Measurements from ENCODE around the gene HIPK2.

The HIPK2 gene

DNA sequence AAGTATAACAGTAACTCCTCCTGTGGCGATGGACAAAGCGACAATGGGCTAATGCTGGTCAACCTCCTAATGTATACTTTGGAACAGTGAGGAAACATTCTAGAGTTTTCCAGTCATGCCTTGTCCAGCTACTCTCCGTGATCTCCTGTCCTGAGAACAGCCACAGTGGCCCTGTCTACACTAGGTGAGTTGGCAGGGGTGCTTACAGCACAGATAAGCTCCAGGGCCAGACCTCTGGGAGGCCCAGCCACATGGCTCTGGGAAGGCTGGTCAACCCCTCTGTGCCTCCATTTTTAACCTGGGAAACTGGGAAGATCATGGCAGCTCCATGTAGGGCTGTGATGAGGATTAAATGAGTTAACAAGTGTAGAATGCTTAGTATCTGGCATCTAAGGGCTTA is 197.4 kb downstream of the HIPK2 start:
- DNase-seq, result no peak

DNA sequence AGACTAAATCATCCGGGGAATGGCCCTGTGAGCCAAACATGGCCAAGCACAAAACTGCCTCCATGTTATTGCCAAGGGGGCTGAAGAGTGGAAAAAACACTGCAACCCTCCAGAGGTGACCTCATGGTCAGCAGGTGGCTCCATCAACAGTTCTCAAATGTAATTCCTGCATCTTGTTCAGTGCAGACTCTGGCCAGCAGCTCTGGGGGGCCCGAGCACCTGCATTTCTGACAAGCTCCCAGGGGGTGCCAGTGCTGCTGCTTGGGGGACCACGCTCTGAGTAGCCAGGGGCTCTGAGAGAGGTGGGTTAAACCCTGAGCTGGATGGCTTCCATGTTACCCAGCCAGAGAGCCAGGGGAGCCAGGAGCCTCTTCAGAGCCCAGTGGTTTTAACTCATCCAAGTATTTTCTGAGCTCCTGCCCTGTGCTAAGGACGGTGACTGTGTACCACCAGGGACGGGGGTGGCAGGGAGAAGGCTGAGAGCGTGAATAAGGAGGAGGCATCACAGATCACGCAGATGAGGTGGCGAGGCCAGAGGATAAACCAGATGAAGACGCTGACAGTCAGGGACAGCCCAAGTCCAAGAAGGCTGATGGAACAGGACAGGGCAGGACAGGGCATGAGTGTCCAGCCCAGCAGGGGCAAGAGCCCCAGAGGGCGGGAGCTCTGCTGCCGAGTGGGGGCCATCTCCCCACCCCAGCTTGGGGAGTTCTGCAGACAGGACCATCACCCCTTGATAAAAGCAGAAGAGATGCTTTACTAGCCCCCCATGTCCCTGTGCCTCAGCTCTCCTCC is 201.4 kb downstream of the HIPK2 start:
- no peak for DNase-seq

DNA sequence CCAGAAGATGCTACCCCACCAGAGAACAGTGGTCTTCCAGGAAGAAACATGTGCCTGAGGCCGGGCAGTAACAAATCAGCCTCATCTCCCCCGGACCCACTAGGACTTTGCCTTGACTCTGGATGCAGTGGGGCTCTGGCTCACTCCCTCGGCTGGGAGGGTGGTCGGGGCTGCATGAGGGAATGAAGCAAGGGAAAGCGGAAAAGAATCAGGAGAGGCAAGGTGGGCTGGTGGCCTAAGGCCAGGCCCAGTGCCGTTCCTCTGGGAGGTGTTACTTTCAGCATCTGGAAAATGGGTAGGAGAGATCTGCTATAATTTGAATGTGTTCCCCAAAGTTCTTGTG is 202.5 kb downstream of the HIPK2 start:
- DNase-seq, result no peak

DNA sequence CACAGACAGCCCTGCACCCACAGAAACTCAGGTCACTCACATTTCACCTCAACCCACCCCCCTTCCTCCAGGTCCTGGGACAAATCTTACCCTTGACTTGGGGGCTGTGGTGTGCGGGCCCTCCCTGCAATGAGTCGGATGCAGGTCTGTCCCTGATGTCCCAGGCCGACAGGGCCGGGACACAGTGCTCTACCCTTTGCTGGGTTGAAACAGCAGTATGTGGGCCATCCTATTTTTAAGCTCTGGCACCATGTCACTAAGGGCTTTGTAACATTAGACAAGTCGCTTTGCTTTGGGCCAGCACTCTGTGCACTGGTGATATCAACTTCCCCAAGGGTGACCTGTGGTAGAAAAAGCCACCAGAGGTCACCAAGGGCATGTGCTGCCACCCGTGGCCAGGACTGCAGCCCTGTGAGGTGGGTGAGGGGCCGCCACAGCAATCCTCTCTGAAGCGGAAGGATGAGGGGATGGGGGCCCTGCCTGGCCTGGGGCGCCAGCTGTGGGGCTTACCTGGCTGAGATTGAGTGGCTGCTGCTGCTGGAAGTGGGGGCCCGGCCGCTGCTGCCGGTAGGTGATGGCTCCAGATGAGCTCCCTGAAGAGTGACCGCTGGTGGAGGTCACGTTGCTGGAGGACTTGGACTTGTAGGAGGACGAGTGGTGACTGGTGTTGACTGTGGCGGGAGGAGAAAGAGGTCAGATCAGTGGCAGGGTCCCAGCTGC is 203.0 kb downstream of the HIPK2 start:
- DNase-seq, result no peak

DNA sequence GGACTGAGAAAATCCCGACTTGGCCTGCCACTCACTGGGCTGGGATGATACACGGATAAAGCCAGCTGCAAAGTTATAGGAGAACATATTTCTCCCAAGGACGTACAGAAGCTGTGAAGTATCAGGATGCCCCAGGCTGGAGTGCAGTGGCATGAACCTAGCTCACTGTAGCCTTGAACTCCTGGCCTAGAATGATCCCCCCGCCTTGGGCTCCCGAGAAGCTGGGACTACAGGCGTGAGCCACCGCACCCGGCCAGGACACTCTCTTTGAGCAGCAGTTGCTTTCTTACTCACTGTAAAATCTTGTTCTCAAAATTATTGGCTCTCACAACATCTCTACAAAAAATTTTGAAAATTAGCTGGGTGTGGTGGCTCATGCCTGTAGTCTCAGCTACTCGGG is 203.9 kb downstream of the HIPK2 start:
- DNase-seq, result no peak

DNA sequence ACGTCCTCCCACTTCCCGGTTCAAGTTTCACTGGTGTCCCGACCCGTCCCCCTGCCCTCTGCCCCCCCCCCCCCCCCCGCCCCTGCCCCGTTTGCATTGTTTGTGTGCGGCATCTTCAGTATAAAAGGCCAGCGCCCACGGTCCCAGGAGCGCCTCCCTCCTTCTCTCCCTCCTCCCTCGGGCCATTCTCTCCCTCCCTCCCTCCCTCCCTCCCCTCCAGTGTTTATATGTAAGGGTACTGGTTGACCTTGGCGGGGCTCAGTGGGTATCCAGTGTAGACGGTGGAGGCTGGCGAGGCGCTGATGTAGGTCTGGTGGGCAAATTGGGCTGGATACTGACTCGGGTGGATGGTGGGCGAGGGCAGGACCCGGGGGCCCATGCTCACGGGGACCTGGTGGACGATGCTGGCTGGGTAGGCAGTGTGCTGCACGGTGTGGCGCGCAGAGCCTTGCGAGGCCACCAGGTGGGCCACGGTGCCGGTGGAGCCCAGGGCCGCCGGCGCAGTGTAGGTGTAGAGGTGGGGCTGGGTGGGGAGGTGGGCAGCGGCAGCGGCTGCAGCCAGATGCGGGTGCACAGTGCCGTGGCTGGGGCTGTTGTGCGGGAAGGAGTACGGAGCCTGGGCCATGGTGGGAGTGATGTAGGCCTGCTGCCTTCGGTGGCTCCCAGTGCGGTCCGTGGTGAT is 205.0 kb downstream of the HIPK2 start:
- no peak for DNase-seq

DNA sequence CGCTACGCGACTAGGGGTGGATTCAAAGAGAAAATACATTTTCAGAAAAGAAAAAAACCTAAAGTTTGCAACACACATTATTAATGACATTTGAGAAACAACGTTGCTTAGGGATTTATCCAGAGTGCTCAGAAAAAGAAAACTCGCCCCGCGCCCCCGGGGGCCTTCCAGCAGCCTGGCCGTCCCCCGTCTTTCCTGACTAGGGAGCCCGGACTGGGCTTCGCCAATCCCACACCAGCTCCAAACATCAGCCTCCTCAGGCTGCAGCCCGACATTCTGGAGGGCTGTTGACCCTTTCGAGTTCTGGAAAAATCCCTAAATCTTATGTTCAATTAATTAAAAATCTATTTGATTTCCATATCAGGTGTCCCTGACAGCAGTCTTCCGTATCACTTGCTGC is 205.7 kb downstream of the HIPK2 start:
- no peak for DNase-seq

DNA sequence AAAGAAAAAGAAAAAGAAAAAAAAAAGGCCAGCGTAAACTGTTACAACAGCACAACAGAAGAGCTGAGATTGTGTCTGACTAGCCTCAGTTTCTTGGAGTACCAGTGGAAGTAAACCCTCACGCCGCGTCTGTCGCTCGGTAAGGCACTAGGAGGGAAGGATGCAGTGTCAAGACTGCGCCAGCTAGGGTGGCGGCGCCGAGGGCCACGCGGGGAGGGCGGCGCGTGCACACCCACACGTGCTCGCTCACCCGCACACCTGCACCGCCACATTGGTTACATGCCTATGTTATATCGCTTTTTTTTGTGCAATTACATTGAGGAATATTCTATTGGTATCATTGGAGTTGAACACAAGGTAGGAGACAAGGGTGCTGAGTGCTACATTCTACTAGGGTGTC is 206.1 kb downstream of the HIPK2 start:
- DNase-seq, result no peak

DNA sequence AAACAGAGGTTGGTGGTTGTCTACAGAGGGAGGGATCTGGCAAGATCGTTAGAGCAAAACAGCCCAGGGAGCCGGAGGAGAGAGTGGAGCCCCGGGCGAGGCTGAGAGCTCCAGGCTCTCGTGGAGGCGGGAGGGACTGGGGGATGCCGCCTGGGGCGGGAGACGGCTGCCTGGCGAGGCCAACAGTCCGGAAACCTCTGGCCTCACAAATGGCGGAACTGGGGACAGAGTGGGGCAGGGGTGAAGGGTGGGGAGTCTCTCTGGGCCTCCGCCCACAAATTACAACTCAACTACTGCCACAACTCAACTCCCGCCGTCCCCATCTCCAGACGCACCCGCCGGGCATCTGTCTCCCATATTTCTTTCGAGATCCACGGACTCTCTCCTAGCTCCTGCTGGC is 206.6 kb downstream of the HIPK2 start:
- DNase-seq, result no peak

DNA sequence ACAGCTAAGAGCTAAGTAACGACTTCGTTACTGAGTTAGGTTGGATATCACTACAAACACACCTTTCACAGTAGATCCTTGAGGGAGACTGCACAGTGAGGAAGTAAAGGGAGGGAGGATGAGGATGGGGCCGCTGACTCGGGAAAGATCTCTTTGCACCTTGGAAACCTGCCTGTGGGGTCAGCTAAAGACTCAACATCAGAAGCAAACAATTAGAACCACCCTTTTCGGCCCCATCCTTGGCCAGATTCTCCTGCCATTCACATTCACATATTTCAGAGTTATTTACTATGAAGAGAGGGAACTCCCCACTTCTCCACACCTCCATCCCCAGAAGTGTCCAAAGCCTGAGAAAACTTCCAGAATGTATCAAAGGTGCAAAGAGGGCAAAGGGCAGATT is 207.2 kb downstream of the HIPK2 start:
- DNase-seq, result no peak

DNA sequence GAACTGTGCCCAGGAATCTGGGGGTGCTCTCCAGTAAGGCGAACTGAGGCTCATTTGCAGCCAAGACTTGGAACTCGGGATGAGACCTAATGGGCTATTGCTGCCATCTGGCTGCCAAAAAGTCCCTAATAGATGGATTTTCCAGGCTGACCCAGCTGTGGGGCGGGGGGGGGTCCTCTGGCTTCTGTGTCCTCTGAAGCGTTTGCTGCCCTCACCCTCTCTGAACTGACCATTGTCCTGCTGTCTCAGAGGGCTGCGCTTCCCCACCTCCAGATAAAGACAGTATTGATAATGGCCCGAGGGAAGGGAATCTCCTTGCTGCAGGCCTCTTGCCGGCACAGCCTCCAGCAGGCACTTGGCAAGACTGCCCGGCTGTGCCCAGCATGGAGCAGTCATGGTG is 207.7 kb downstream of the HIPK2 start:
- no peak for DNase-seq

DNA sequence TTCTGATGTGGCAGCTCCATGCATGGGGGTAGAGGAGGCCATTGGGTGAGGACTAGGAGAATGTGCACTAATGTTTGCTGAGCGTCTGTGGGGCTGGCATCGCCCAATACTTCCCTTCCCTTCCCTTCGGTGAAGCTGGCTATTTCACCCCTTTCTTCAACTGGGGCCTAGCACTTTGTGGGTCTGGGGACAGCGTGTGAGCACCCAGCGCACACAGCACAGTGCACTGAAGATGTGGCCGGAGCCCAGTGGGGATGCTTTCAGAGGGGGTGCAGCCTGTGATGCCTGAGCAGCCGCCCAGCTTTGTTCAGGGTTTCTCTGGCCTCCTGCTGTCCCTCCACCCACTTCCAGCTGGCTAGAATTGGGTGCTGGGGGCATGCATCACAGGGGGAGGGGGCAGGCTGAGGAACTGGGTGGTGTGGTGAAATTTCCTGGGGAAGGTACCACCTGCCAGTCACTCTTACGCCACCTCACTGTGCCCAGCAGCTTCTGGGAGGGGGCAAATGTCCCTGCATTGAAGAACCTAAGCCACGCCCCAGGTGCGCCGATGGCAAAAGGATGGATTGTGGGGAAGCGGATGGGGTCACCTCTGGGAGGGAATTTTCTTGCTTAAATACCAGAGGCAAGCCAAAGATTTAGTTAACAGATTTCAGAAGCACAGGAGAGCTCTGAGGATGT is 208.8 kb downstream of the HIPK2 start:
- no peak for DNase-seq

DNA sequence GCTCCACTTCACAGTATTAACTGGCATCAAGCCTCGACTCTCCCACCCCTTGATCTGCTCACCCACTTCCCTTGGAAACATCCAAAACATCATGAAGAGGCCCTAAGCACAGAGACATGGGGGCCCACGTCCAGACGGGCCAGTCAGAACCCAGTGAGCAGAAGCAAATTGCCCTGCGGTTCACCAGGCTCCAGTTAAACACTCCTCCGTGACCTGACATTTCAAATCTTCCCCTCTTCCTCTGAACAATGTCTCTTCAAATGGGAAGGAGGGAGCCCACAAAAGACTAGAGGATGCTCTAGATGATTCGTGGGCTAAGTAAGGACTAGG is 209.5 kb downstream of the HIPK2 start:
- DNase-seq, result no peak

DNA sequence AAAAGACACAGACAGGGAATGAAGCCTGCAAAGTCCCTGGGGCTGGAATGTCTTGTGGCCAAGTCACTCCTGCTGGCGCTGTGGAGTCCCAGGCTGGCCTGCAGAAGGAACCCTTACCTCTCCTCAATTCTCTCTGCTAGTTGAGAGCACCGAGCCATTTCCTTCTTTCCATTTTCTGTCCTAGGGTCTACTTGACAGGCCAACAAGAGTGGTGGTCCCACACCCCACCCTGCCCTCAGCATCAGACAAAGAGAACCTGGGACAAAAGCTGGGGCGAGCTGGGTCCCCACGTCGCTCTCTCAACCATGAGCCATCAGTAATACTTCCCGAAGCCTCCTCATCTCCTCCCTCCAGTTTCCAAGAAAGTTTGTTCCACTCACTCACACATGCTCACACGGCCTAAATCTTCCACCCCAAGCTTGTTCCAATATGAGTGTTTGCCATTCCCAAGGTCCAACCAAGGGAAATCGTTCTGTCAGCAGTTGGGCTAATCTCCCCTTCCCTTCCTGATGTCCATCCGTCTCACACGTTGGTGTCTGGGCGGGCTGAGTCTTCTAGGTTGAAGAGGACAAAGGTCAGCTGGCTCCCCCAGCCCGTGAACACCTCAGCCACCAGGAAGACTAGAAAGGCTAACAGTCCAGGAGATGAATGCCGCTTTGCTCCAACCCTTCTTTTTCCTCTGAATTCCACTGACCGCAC is 210.0 kb downstream of the HIPK2 start:
- DNase-seq, result no peak

DNA sequence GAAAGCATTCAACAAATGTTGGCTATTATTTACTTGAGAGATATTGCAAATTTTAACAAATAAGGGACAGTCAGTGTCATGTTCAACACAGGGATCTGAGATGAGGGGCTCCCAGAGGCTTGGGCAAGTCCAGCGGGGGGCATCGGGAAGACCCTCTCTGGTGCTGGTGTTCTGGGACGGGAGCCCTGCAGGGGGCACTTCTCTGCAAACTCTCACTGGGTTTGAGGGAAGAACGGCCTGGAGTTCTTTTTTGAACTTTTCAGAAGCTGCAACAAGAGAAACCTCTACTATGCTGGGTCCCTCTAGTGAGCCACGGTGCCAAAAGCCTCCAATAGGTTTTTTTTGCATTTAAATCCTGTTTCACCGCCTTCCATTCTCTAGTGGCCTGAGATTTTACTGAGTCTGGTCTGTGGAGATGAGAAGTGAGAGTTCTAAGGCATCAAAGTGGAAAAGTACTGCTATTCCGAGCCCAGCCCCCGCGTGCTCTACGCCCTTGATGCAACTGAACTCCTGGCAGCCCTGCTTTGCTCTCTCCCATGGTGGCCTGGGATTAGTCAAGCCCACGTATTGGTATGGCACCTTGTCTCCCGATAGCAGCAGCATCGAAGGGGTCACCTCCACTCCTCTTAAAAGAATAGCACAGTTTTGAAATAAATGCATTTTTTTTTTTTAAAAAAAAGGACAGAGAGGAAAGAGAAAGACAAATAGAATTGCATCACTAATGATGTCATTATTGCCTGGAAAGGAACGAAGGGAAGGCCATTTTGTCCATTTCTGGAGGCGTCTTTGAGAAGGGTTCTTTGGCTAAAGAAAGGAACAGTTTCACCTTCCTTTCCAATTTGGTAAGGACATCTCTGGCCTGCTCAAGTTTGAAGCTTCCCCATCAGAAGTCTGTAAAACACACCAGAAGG is 210.8 kb downstream of the HIPK2 start:
- no peak for DNase-seq

DNA sequence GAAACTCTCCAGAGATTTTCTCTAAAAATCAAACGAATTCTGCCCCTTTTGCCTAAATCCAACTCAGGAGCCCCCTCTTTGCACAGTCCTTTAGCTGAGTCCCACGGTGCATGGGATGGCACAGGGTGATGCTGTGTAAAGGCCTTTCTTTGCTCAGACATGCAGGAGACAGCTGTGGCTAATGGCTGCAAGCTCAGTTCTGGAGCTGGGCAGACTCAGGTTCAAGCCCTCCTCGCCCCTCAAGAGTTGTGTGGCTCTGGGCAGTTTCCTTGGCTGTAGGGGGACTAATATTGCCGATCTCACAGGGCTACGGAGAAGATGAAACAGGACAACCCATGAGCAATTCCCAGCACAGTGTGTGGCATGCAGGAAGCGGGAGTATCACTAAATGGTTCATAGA is 211.7 kb downstream of the HIPK2 start:
- DNase-seq, result no peak

DNA sequence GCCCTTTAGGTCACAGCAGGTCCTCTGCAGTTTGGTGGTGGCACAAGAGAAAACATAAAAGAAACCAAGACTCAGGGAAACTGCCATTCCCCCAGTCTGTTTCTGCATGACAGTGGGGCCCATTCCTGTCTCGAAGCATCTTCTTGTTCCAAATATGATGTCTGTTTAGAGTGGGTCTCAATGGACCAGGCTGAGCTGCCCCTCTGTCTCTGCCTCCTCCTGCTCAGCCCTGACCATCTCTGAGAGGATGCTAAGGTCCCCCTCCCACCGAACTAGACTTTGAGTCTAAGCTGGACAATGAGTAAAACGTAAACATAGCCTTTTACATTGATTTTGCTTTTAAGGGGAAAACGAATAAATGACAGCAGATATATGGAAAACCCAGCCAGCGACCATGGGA is 213.9 kb downstream of the HIPK2 start:
- DNase-seq, result no peak

DNA sequence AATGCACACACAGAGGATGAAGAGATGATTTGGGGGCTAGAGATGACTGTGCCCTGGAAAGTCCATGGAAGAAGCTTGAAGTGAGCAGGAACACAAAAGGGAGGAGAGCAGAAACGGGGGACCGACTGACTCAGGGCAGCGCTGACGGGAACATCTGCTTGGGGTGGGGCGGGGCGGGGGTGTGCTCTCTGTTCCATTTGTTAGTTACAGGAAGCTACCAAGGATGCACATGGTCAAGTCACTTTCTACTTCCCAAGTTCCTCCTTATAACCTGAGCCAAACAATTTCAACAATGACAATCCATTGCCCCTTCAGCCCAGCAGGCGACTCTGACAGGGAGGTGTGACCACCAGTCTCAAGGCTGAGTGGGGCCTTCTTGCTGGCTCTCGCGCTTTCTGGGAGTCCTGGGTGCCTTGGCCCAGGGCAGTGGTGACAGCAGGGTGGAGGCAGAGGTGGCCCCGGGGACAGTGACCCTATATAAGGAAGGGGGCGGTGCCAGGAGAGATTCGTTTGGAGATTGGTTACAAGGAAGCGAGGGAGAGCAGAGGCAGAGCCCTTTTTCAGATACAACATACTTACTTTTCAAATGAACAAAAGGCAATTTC is 214.7 kb downstream of the HIPK2 start:
- DNase-seq, result no peak

DNA sequence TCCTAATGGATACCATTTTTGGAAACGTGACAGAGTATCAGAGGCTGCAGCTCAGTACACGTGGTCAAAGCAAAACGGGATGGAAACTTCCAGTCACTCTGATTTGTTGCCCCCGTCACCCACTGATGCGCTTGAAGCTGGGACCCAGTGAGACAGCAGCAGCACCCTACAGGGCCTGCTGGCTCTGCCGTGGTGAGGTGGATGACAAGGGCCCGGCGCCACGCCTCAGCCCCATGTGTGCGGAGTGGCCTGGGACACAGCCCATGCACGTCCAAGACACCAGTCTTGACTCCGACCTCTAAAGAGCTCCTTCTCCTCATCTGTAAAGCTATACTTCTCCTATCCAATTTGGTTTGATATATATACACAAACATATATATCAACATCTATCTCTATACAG is 215.3 kb downstream of the HIPK2 start:
- DNase-seq, result no peak

DNA sequence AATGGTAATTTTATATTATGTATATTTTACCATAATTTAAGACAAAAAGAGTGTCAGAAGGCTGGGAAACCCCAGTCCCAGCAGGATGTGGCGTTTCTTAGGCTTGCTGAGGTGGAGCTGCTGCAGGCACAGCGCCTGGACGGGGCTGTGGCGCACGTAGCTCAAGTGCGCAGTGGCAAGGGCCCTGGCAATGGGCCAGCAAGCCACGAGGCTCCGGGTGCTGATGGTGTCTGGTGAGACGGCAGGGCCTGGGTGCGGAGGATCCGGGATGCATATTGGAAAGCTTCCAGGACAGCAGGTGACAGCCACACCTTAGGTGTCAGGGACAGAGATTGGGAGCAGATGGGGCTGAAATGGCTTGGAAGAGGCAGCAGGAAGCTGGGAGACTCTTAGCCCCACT is 217.1 kb downstream of the HIPK2 start:
- no peak for DNase-seq

DNA sequence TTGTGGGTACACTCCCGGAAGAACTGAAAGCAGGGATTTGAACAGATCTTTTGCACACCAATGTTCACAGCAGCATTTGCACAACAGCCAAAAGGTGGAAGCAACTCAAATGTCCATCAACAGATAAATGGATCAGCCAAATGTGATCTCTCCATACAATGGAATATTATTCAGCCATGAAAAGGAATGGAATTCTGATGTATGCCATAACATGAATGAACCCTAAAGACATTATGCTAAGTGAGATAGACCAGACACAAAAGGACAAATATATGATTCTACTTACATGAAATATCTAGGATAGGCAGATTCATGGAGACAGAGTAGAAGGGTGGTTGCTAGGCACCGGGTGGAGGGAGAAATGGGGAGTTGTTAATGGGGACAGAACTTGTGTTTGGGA is 217.6 kb downstream of the HIPK2 start:
- DNase-seq, result no peak

Data from NCI-H226 (cell line).